ENCODE results near the gene EIF4E2.

Gene EIF4E2

GRCh38 chr2:232592772-232593395 is 42.4 kb downstream of the EIF4E2 start:
- no peak for DNase-seq (ENCODE audit: extremely low read depth in 1 of 2, low read depth in 1 of 2)

- DNase-seq (ENCODE audit: extremely low read depth in 1 of 2, low read depth in 1 of 2) = no peak
Observed at GRCh38 chr2:232593982-232594381, 43.5 kb downstream of the EIF4E2 start.

- no peak for DNase-seq (ENCODE audit: extremely low read depth in 1 of 2, low read depth in 1 of 2)
Observed at GRCh38 chr2:232597362-232598079, 47.0 kb downstream of the EIF4E2 start.

- no peak for DNase-seq (ENCODE audit: extremely low read depth in 1 of 2, low read depth in 1 of 2)
Observed at GRCh38 chr2:232598293-232598692, 47.8 kb downstream of the EIF4E2 start.

- DNase-seq (ENCODE audit: extremely low read depth in 1 of 2, low read depth in 1 of 2) = no peak
Observed at GRCh38 chr2:232600053-232600773, 49.7 kb downstream of the EIF4E2 start.

GRCh38 chr2:232603283-232603682 is 52.8 kb downstream of the EIF4E2 start:
- no peak for DNase-seq (ENCODE audit: extremely low read depth in 1 of 2, low read depth in 1 of 2)

GRCh38 chr2:232604535-232604934 is 54.0 kb downstream of the EIF4E2 start:
- DNase-seq (ENCODE audit: extremely low read depth in 1 of 2, low read depth in 1 of 2) = no peak

GRCh38 chr2:232607011-232607410 is 56.5 kb downstream of the EIF4E2 start:
- no peak for DNase-seq (ENCODE audit: extremely low read depth in 1 of 2, low read depth in 1 of 2)

GRCh38 chr2:232609607-232610006 is 59.1 kb downstream of the EIF4E2 start:
- no peak for DNase-seq (ENCODE audit: extremely low read depth in 1 of 2, low read depth in 1 of 2)

GRCh38 chr2:232610081-232610480 is 59.6 kb downstream of the EIF4E2 start:
- DNase-seq (ENCODE audit: extremely low read depth in 1 of 2, low read depth in 1 of 2) = no peak

- no peak for DNase-seq (ENCODE audit: extremely low read depth in 1 of 2, low read depth in 1 of 2)
Observed at GRCh38 chr2:232611061-232611460, 60.6 kb downstream of the EIF4E2 start.

- peak; percentile 27 to 53 for DNase-seq (ENCODE audit: extremely low read depth in 1 of 2, low read depth in 1 of 2)
Observed at GRCh38 chr2:232611559-232612218, 61.2 kb downstream of the EIF4E2 start.

- DNase-seq (ENCODE audit: extremely low read depth in 1 of 2, low read depth in 1 of 2) = no peak
Observed at GRCh38 chr2:232613538-232614134, 63.1 kb downstream of the EIF4E2 start.

- no peak for DNase-seq (ENCODE audit: extremely low read depth in 1 of 2, low read depth in 1 of 2)
Observed at GRCh38 chr2:232615339-232615738, 64.8 kb downstream of the EIF4E2 start.
